HepG2 (cell line): ENCODE results near the gene CDC42EP5. TPM values are rescaled to one million over a fixed set of nuclear protein-coding genes. Genes with fewer than 3 reads are reported as not detected.

ENCODE experiments used
- FOXM1 ChIP-seq: sonication (generic); formaldehyde crosslinking; IDR thresholded peaks from 2 replicates; pipeline ENCODE4 v1.5.0; 2020; ENCODE audit warnings: missing genetic modification reagents
- HES4 ChIP-seq: sonication (generic); formaldehyde crosslinking; IDR thresholded peaks from 2 replicates; pipeline ENCODE4 v1.9.0; 2021; ENCODE audit warnings: mild to moderate bottlenecking, missing genetic modification reagents, borderline replicate concordance
- NR2F2 ChIP-seq: IDR thresholded peaks from 2 replicates; pipeline ENCODE4 v1.6.1; 2012; ENCODE audit warnings: low read depth, inconsistent platforms, borderline replicate concordance
- PITX1 ChIP-seq: sonication (generic); formaldehyde crosslinking; IDR thresholded peaks from 2 replicates; pipeline ENCODE4 v1.5.1; 2020; ENCODE audit warnings: mild to moderate bottlenecking, missing genetic modification reagents
- PPARG ChIP-seq: conservative IDR thresholded peaks from 2 replicates; pipeline ENCODE4 v1.6.1; 2016; ENCODE audit warnings: missing biosample characterization, missing genetic modification reagents
- PTBP1 ChIP-seq: fragments of 200-400 bp; formaldehyde crosslinking; IDR thresholded peaks from 2 replicates; pipeline ENCODE4 v1.6.1; 2018; ENCODE audit warnings: low read length, low read depth; ENCODE audit not compliant: poor library complexity, severe bottlenecking
- SMAD9 ChIP-seq: sonication (generic); formaldehyde crosslinking; IDR thresholded peaks from 2 replicates; pipeline ENCODE4 v1.5.1; 2020; ENCODE audit warnings: mild to moderate bottlenecking, missing genetic modification reagents
- ZBTB46 ChIP-seq: sonication (generic); formaldehyde crosslinking; IDR thresholded peaks from 2 replicates; pipeline ENCODE4 v1.4.0; 2020; ENCODE audit warnings: mild to moderate bottlenecking, missing genetic modification reagents, borderline replicate concordance
- ZFP62 ChIP-seq: sonication (generic); formaldehyde crosslinking; IDR thresholded peaks from 2 replicates; pipeline ENCODE4 v1.4.0; 2020; ENCODE audit warnings: missing genetic modification reagents
- ZNF121 ChIP-seq: sonication (generic); formaldehyde crosslinking; IDR thresholded peaks from 2 replicates; pipeline ENCODE4 v1.5.0; 2020; ENCODE audit warnings: mild to moderate bottlenecking, missing genetic modification reagents
- ZNF468 ChIP-seq: sonication (generic); formaldehyde crosslinking; IDR thresholded peaks from 2 replicates; pipeline ENCODE4 v1.8.0; 2022; ENCODE audit warnings: mild to moderate bottlenecking, moderate library complexity, missing genetic modification reagents
- ZNF549 ChIP-seq: sonication (generic); formaldehyde crosslinking; IDR thresholded peaks from 2 replicates; pipeline ENCODE4 v1.5.0; 2020; ENCODE audit warnings: missing genetic modification reagents
- ZNF572 ChIP-seq: sonication (generic); formaldehyde crosslinking; IDR thresholded peaks from 2 replicates; pipeline ENCODE4 v1.5.1; 2020; ENCODE audit warnings: mild to moderate bottlenecking, missing genetic modification reagents
- ZNF616 ChIP-seq: sonication (generic); formaldehyde crosslinking; IDR thresholded peaks from 2 replicates; pipeline ENCODE4 v1.5.0; 2020; ENCODE audit warnings: low read depth, mild to moderate bottlenecking, missing genetic modification reagents
- polyA plus RNA-seq, 8 experiments: library from polyadenylated mRNA; depleted of rRNA in 3 of 8; stranded (reverse) in 7 of 8; unstranded in 1 of 8; fragments of >200 nt; fragmentation: Illumina TruSeq in 4 of 8; extraction: Trizol in 4 of 8; gene quantifications; 2 replicates each; pipeline versions ENCODE4 v1.2.1 to v1.2.3, GENCODE V29; 2011 to 2016; ENCODE audit warnings: low read depth in 4 of 8, missing spikeins in 1 of 8, mixed read lengths in 1 of 8; ENCODE audit not compliant: insufficient read depth in 1 of 8
- total RNA-seq, 5 experiments: library from RNA; depleted of rRNA; stranded (reverse); fragments of >200 nt; fragmentation: Illumina TruSeq; extraction: Trizol; gene quantifications; 2 replicates each; pipeline ENCODE4 v1.2.3, GENCODE V29; 2016; ENCODE audit warnings: low read depth in 1 of 5
- TF ChIP-seq, protein P1 (sequence below): sonication (generic); formaldehyde crosslinking; IDR thresholded peaks from 2 replicates; pipeline ENCODE4 v1.4.0; 2020; ENCODE audit warnings: missing genetic modification reagents, borderline replicate concordance
- TF ChIP-seq, protein P2 (sequence below): sonication (generic); formaldehyde crosslinking; IDR thresholded peaks from 2 replicates; pipeline ENCODE4 v1.5.0; 2020; ENCODE audit warnings: mild to moderate bottlenecking, missing genetic modification reagents, borderline replicate concordance
- TF ChIP-seq, protein P3 (sequence below), 2 experiments: sonication (generic) in 1 of 2; formaldehyde crosslinking in 1 of 2; IDR thresholded peaks; 2 replicates each; pipeline versions ENCODE4 v1.4.0 to v1.6.1; 2016 to 2020; ENCODE audit warnings: borderline replicate concordance in 1 of 2, low read depth in 1 of 2, mild to moderate bottlenecking in 1 of 2, missing genetic modification reagents in 1 of 2

CDC42EP5 gene
- total and polyA plus RNA-seq, 2 of the 13 experiments (the other 11 are each of a cell fraction or from before 2014, with no cell fraction given): 0.41 to 1.6 TPM

DNA sequence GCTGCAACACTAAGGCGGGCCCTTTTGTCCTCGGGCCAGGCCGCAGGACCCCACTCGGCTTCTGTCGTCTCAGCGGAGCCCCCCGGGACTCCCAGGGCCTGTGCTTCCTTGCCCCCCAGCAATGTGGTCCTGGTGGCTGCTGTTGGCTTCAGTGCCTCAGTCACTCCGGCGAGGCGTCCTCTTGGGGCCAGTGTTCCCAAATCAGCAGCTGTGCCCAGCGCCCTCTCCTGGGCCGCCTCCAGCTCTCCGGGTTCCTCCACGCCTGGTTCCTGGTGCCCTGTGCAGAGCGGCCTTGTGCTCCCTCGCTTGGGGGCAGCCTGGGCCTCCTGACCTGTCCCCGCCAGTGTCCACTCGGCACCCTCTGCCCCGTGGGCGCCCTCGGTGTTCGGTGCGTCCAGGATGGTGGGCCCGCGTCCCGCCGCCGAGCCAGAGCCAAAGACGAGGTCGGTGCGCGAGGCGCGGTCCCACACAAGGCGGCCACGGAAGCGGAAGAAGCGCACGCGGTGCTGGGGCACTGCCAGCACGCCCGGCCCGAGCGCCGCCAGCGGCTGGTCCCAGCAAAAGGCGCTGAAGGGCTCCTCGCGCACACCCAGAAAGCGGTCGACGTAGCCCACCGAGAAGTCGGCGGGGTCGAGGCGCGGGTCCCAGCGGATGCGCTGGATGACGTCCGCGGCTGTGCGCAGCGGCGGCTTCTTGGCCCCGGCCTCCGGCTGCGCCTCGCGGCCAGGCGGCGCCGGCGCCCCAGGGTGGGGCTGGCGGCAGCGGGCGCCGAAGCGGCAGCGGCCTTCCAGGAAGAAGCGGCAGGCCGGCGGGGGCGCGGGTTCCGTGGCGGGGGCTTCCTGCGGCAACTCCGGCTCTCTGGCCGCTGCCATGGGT lies 10.2 kb downstream of the CDC42EP5 start (continued):
- TF ChIP-seq ZNF121 (CRISPR knock-in tag) (no peak), ZNF468 (CRISPR knock-in tag) (0 out of 2 replicates have a peak, but pooled peaks have one; percentile 58), ZNF616 (CRISPR knock-in tag) (peak; percentile 86), ZBTB46 (CRISPR knock-in tag) (no peak), NR2F2 (no peak), ZNF549 (CRISPR knock-in tag) (no peak), PTBP1 (peak; percentile 29), PITX1 (CRISPR knock-in tag) (no peak; the same call in 1 of the 2 replicates), SMAD9 (CRISPR knock-in tag) (0 out of 2 replicates have a peak, but pooled peaks have one; percentile 32), FOXM1 (CRISPR knock-in tag) (0 out of 2 replicates have a peak, but pooled peaks have one; percentile 30), PPARG (CRISPR knock-in tag) (no peak), HES4 (CRISPR knock-in tag) (peak; percentile 52; the same call in 1 of the 2 replicates), ZNF572 (CRISPR knock-in tag) (peak; percentile 73; the same call in 1 of the 2 replicates), ZFP62 (CRISPR knock-in tag) (no peak)
- TF ChIP-seq, protein P1, sequence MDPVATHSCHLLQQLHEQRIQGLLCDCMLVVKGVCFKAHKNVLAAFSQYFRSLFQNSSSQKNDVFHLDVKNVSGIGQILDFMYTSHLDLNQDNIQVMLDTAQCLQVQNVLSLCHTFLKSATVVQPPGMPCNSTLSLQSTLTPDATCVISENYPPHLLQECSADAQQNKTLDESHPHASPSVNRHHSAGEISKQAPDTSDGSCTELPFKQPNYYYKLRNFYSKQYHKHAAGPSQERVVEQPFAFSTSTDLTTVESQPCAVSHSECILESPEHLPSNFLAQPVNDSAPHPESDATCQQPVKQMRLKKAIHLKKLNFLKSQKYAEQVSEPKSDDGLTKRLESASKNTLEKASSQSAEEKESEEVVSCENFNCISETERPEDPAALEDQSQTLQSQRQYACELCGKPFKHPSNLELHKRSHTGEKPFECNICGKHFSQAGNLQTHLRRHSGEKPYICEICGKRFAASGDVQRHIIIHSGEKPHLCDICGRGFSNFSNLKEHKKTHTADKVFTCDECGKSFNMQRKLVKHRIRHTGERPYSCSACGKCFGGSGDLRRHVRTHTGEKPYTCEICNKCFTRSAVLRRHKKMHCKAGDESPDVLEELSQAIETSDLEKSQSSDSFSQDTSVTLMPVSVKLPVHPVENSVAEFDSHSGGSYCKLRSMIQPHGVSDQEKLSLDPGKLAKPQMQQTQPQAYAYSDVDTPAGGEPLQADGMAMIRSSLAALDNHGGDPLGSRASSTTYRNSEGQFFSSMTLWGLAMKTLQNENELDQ (CRISPR knock-in tag): no peak
- TF ChIP-seq, protein P2, sequence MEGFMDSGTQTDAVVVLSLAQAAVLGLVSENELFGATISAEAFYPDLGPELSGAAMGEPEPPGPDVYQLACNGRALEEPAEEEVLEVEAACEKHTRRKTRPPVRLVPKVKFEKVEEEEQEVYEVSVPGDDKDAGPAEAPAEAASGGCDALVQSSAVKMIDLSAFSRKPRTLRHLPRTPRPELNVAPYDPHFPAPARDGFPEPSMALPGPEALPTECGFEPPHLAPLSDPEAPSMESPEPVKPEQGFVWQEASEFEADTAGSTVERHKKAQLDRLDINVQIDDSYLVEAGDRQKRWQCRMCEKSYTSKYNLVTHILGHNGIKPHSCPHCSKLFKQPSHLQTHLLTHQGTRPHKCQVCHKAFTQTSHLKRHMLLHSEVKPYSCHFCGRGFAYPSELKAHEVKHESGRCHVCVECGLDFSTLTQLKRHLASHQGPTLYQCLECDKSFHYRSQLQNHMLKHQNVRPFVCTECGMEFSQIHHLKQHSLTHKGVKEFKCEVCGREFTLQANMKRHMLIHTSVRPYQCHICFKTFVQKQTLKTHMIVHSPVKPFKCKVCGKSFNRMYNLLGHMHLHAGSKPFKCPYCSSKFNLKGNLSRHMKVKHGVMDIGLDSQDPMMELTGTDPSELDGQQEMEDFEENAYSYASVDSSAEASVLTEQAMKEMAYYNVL: no peak
- TF ChIP-seq, protein P3, sequence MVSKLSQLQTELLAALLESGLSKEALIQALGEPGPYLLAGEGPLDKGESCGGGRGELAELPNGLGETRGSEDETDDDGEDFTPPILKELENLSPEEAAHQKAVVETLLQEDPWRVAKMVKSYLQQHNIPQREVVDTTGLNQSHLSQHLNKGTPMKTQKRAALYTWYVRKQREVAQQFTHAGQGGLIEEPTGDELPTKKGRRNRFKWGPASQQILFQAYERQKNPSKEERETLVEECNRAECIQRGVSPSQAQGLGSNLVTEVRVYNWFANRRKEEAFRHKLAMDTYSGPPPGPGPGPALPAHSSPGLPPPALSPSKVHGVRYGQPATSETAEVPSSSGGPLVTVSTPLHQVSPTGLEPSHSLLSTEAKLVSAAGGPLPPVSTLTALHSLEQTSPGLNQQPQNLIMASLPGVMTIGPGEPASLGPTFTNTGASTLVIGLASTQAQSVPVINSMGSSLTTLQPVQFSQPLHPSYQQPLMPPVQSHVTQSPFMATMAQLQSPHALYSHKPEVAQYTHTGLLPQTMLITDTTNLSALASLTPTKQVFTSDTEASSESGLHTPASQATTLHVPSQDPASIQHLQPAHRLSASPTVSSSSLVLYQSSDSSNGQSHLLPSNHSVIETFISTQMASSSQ (IDR thresholded peaks at IDR 0.05; ENCODE audit: low read depth): no peak
- TF ChIP-seq, protein P3 (CRISPR knock-in tag; IDR thresholded peaks at IDR 0.05; ENCODE audit: borderline replicate concordance): 0 out of 2 replicates have a peak, but pooled peaks have one; percentile 18
